ENCODE results near the gene PPP3R1. TPM values are rescaled to one million over a fixed set of nuclear protein-coding genes. Genes with fewer than 3 reads are reported as not detected.
A peak's percentile ranks its signal among the peaks of the same experiment; 100 is the strongest.

The PPP3R1 gene
- total and polyA plus RNA-seq, 2 of the 8 experiments (the other 6 are each of a cell fraction or from before 2014, with no cell fraction given), result 9.3 to 85.1 TPM

- peak overlapping the region; percentile 74; the same call in 1 of the 2 replicates for H2AFZ ChIP-seq (ENCODE audit: low read length)
- no peaks in the 10 kb centered on the region for H3K79me1 ChIP-seq (ENCODE audit: low read depth, low read length)
- no peak overlapping the region for H4K8ac ChIP-seq (ENCODE audit: extremely low read depth, insufficient read depth, low read length)
- H3K23me2 ChIP-seq (ENCODE audit: low read depth, low read length), result peaks cover 5% of the 10 kb centered on the region; the same call in 1 of the 2 replicates
- H2BK120ac ChIP-seq (replicated peaks; ENCODE audit: low read depth, low read length), result peak overlapping the region; percentile 43
- peak overlapping the region; percentile 78; the same call in 1 of the 2 replicates for H3K27ac ChIP-seq (ENCODE audit: low read depth, low read length)
- H4K5ac ChIP-seq (ENCODE audit: insufficient read length, low read depth, low read length), result no peak overlapping the region
- H3K56ac ChIP-seq (replicated peaks; ENCODE audit: insufficient read length, low read depth, low read length), result peak overlapping the region; percentile 26
- CTCF ChIA-PET (ENCODE audit: partially characterized antibody), result interaction anchor here (0.6 to 1.5 kb wide), 6 partner anchors 16 to 131 kb away, joined by 3 to 6 read pairs (median 4); no protein-coding TSS in a partner anchor
- no peak for FAIRE-seq
- H3K4me2 ChIP-seq (ENCODE audit: insufficient read depth in 1 of 2, low read depth in 2 of 2, low read length in 2 of 2), result peak overlapping the region; percentile 72 to 80
- H3K4ac ChIP-seq (replicated peaks; ENCODE audit: insufficient read length, low read depth, low read length), result peak overlapping the region; percentile 90
- no peaks in the 10 kb centered on the region for H3K27me3 ChIP-seq (replicated peaks in 1 of 4; ENCODE audit: control insufficient read depth in 3 of 4, extremely low read depth in 1 of 4, insufficient read depth in 3 of 4, low read length in 3 of 4)
- peaks cover 18 to 39% of the 10 kb centered on the region in 2 experiments for H3K79me2 ChIP-seq (ENCODE audit: control insufficient read depth in 1 of 2, insufficient read depth in 2 of 2, low read length in 2 of 2)
- H2BK12ac ChIP-seq (ENCODE audit: low read depth, low read length), result no peak overlapping the region
- peaks cover 9 to 10% of the 10 kb centered on the region in 2 experiments for H4K20me1 ChIP-seq (replicated peaks in 1 of 2; ENCODE audit: control insufficient read depth in 1 of 2, insufficient read depth in 2 of 2, low read length in 2 of 2)
- peaks cover 2 to 11% (median 5%) of the 10 kb centered on the region in 4 experiments; a peak in 5 of 7 replicates for H3K4me1 ChIP-seq (replicated peaks in 1 of 4; ENCODE audit: control insufficient read depth in 3 of 4, insufficient read depth in 4 of 4, low read length in 3 of 4)
- peak overlapping the region; percentile 22 for H4K91ac ChIP-seq (replicated peaks; ENCODE audit: insufficient read length, low read length)
- H2BK5ac ChIP-seq (ENCODE audit: low read depth, low read length), result peak overlapping the region; percentile 79
- no peak overlapping the region for H2AK5ac ChIP-seq (ENCODE audit: low read depth, low read length)
- no peak for DNase-seq (ENCODE audit: low read depth in 1 of 2, low spot score in 2 of 2)
- peaks cover 0 to 4% (median 0%) of the 10 kb centered on the region in 4 experiments; a peak in 1 of 8 replicates for H3K36me3 ChIP-seq (ENCODE audit: control insufficient read depth in 2 of 4, insufficient read depth in 4 of 4, low read length in 3 of 4)
- H2BK15ac ChIP-seq (ENCODE audit: low read length), result no peak overlapping the region
- POLR2A ChIA-PET (ENCODE audit: partially characterized antibody), result interaction anchor here (1.0 to 3.1 kb wide), 4 partner anchors 23 to 190 kb away, joined by 3 to 15 read pairs (median 4); partner anchors contain the start of genes C1D and PNO1
- H3K4me3 ChIP-seq (ENCODE audit: extremely low read depth in 1 of 4, insufficient read depth in 2 of 4, low read depth in 3 of 4, low read length in 4 of 4), result peak overlapping the region; percentile 89 to 97 (median 94)
- peak overlapping the region; percentile 39; the same call in 1 of the 2 replicates for H3K18ac ChIP-seq (ENCODE audit: extremely low read depth, low read length)
- no peaks in the 10 kb centered on the region for H3K9me3 ChIP-seq (ENCODE audit: insufficient read depth in 2 of 2, low read depth in 1 of 2, low read length in 1 of 2)
- H2BK20ac ChIP-seq (ENCODE audit: low read length), result no peak overlapping the region
- no peak overlapping the region for H3K23ac ChIP-seq (ENCODE audit: insufficient read length)
- H3K14ac ChIP-seq (ENCODE audit: insufficient read length), result no peak overlapping the region
- H3K9ac ChIP-seq (replicated peaks in 1 of 4; ENCODE audit: extremely low read depth in 1 of 4, low read depth in 3 of 4, low read length in 3 of 4), result peak overlapping the region; percentile 36 to 85 (median 77)
- WGBS, 2 experiments (ENCODE audit: extremely low coverage in 1 of 2, insufficient coverage in 1 of 2, insufficient read length in 1 of 2, insufficient replicate concordance in 2 of 2, low coverage in 1 of 2, low lambda C conversion rate in 2 of 2, missing lambda C conversion rate in 1 of 2), result 6% methylated on average over 14 of the region's 15 CpGs; no CpG with 5 or more reads in 1 of the 2 experiments
- no peak for TF ChIP-seq KDM1A (IDR thresholded peaks at IDR 0.05; ENCODE audit: borderline replicate concordance, low read length)
- no peak for TF ChIP-seq EZH2 (IDR thresholded peaks at IDR 0.05; ENCODE audit: low read depth, low read length, severe bottlenecking)
- peak; percentile 9 for TF ChIP-seq KDM4A (IDR thresholded peaks at IDR 0.05; ENCODE audit: low read depth, low read length, severe bottlenecking)
- peak; percentile 42 for TF ChIP-seq ASH2L (IDR thresholded peaks at IDR 0.05; ENCODE audit: low read length)
- TF ChIP-seq BCL11A (IDR thresholded peaks at IDR 0.05; ENCODE audit: low read depth in 2 of 2, low read length in 2 of 2), result no peak
- no peak for TF ChIP-seq EP300 (IDR thresholded peaks at IDR 0.05; ENCODE audit: borderline replicate concordance in 1 of 2, low read depth in 2 of 2, low read length in 2 of 2)
- TF ChIP-seq ATF2 (IDR thresholded peaks at IDR 0.05; ENCODE audit: low read length), result no peak
Measured at GRCh38 chr2:68253219-68254068, 1.1 kb upstream of the PPP3R1 start.

Data from H1 (cell line).